GM13976 (cell line): ENCODE measurements around the gene TPM4.
A peak's percentile ranks its signal among the peaks of the same experiment; 100 is the strongest.

Source experiments
- DNase-seq: peaks from one replicate; pipeline ENCODE4 v3.0.0; 2012; ENCODE audit warnings: low spot score
- in situ Hi-C: fragments of 300-500 bp; cut with MboI; formaldehyde crosslinking; loops from one replicate; pipeline ENCODE4 v1.12.0; 2022; ENCODE audit warnings: low sequenced_read_pairs, mixed read lengths, inconsistent platforms; ENCODE audit not compliant: unreplicated experiment
- TF ChIP-seq, protein P1 (sequence below): IDR thresholded peaks from 2 replicates; pipeline ENCODE4 v1.5.1; 2012; ENCODE audit warnings: borderline replicate concordance, mild to moderate bottlenecking; ENCODE audit not compliant: insufficient read depth; ENCODE audit errors: extremely low read depth, missing control alignments, control extremely low read depth

The TPM4 gene

GRCh38 chr19:16069813-16070365, 6.4 kb upstream of the TPM4 start:
- TF ChIP-seq, protein P1, sequence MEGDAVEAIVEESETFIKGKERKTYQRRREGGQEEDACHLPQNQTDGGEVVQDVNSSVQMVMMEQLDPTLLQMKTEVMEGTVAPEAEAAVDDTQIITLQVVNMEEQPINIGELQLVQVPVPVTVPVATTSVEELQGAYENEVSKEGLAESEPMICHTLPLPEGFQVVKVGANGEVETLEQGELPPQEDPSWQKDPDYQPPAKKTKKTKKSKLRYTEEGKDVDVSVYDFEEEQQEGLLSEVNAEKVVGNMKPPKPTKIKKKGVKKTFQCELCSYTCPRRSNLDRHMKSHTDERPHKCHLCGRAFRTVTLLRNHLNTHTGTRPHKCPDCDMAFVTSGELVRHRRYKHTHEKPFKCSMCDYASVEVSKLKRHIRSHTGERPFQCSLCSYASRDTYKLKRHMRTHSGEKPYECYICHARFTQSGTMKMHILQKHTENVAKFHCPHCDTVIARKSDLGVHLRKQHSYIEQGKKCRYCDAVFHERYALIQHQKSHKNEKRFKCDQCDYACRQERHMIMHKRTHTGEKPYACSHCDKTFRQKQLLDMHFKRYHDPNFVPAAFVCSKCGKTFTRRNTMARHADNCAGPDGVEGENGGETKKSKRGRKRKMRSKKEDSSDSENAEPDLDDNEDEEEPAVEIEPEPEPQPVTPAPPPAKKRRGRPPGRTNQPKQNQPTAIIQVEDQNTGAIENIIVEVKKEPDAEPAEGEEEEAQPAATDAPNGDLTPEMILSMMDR, result no peak
- in situ Hi-C loops, result no loop called here
- DNase-seq, result no peak

DNA sequence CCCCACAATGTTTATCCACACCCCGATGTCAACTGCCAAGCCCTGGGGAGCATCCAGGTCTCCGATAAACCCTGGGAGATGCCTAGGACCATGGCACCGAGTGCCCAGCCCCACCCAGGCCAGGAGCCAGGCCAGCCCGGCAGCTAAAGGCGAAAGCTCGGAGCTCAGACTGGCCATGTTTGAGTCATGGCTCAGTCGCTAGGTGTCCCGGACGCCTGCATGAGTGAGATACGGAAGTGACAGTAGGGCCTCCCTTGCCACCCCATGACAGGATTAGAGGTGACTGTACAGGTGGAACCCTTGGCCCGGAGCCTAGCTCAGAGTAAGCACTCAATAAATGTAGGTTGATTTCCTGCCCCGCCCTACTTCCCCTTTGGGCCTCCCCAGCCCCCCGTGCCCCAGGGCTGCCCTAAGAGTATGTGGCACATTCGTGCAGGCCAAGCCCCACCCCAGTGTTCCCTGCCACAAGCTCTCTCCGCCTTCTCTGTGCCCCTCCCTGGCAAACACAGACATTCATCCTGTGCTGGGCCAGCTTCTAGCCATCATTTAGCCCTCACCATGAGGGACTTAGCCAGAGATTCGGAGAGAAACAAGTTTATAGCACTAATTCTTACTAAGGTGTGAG, 5.8 kb upstream of the TPM4 start:
- TF ChIP-seq, protein P1, result no peak
- in situ Hi-C loops, result no loop called here
- DNase-seq, result peak; percentile 83

- TF ChIP-seq, protein P1, result no peak
- no peak for DNase-seq
- in situ Hi-C loops, result no loop called here
Observed at GRCh38 chr19:16071072-16071691, 5.1 kb upstream of the TPM4 start.

GRCh38 chr19:16073481-16073880, 2.8 kb upstream of the TPM4 start:
- in situ Hi-C loops, result no loop called here
- TF ChIP-seq, protein P1, result no peak
- DNase-seq, result no peak

GRCh38 chr19:16073988-16074387, 2.3 kb upstream of the TPM4 start:
- TF ChIP-seq, protein P1, result no peak
- in situ Hi-C loops, result no loop called here
- DNase-seq, result no peak

DNA sequence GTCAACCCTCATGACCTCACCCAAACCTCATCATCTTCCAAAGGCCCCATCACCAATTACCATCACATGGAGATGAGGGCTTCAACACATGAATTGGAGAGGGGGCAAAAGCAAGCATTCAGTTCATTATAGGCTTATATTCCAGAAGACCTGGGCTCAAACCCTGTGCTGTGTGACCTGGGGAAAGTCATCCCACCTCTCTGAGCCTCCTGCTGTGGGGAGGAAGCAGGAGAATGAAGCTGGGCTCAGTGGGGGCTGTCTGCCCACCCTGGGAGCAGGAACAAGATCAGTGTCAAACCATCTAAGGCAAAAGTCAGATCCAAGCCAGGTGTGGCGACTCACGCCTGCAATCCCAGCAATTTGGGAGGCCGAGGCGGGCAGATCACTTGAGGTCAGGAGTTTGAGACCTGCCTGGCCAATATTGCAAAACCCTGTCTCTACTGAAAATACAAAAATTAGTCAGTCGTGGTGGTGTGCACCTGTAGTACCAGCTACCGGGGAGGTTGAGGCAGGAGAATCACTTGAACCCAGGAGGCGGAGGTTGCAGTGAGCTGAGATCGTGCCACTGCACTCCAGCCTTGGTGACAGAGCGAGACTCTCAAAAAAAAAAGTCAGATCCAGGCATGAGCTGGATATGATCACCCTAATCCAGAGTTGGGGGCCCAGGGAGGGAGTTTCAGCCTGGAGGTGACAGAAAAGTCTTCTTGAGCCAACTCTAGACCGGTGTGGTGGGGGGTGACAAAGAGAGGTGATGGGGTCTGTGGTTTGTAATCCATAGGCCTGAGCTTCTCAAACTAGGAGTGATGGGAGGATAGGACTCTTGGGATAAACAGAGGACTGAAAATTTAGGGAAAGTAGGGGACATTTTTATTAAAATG, 1.6 kb upstream of the TPM4 start:
- no peak for DNase-seq

More for the DNA sequence above, 1.6 kb upstream of the TPM4 start:
- TF ChIP-seq, protein P1, result no peak
- in situ Hi-C loops, result no loop called here
